GM19240 (cell line): ENCODE results near the gene LRRC8A.
"Not testable (repeated sequence)": the region's sequence is repeated elsewhere in the genome, so short reads cannot be mapped to it uniquely, and the experiment has no call there.

ENCODE experiments used
- DNase-seq: peaks from one replicate; pipeline ENCODE4 v3.0.0; 2011; ENCODE audit warnings: low spot score; ENCODE audit not compliant: insufficient read length

LRRC8A gene

DNA sequence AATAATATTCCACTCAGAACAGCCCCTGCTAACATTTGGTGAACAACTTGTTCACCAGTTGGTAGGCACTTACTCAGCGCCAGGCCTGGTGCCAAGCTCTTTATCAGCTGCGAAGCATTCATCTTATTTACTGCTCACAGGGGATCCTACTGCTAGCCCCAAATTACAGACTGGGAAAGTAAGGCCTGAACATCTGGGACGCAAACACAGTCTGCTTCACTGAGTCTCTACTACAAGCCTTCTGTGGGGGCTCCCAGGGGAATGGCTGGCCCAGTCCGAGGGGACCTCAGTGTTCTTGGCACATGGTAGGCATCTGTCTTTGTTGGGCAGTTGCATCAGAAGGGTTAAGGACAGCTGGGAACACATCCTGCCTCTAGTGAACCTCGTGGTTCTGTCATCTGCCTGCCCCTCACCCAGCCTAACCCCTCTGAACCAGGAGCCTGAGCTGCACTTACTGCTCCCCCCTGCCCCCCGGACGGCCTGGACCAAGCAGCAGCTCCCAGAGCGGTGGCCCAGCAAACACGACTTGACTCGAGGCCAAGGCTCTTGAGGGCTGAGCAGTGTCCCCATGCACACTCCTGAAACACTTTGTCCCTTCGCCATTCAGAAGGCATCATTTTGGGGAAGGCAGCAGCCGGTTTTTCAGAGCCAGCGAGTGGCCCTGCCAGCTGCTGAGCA is 38.6 kb downstream of the LRRC8A start, which contains the start of gene PHYHD1:
TSS of gene PHYHD1 (plus strand) at position 602 of the 678 bp plus-strand sequence. CDS start 1,342 bp downstream, outside the sequence.
- no peak for DNase-seq

DNA sequence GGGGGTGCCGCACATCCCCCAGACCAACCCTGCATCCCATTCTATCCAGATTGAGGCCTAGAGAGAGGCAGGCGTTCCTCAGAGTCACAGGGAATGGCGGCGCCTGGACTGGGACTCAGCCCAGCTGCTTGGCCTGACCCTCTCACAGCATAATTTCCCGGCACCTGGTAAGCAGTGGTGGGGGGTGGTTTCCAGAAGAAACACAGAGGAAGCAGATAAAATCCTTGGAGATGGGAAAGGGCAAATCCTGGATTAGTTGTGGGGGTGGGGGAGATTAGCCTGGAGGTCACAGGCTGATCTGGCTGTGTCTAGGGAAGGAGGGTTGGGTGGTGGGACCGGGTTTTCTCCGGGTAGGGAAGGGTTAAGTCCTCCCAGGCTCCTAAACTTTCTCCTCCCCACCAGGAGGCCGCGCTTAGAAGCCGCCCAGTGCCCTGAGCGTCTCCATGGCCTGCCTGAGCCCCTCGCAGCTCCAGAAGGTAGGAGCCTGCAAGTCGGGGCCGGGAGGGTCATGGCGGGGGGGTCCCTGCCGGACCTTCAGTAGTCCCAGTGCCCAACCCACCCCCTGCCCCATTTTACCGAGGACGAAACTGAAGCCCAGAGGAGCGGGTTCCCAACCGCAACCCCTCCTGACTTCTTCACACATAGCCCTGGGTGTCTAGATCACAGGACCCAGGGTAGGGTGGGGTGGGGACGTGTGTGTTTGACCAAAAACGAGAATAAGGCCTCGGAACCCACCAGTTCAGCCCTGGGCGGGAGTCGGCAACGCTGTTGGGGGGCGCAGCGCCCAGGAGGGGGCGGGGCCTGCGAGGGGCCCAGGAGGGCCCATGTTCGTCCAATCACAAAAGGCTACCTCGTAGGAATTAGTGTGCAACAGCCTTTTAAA is 40.2 kb downstream of the LRRC8A start:
- DNase-seq: no peak

DNA sequence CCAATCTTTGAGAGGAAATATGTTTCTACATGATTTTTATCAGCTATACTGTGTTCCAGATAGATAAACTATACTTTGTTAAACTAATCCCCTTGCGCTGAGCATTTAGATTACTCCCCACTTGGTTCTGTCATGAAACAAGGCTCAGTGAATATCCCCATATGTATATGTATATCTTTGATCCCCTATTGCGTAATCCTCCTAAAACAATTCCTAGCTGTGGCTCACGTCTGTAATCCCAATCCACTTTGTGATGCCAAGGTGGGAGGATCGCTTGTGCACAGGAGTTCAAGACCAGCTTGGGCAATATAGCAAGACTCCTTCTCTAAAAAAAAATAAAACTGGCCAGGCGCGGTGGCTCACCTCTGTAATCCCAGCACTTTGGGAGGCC is 41.6 kb downstream of the LRRC8A start:
- no peak for DNase-seq

DNA sequence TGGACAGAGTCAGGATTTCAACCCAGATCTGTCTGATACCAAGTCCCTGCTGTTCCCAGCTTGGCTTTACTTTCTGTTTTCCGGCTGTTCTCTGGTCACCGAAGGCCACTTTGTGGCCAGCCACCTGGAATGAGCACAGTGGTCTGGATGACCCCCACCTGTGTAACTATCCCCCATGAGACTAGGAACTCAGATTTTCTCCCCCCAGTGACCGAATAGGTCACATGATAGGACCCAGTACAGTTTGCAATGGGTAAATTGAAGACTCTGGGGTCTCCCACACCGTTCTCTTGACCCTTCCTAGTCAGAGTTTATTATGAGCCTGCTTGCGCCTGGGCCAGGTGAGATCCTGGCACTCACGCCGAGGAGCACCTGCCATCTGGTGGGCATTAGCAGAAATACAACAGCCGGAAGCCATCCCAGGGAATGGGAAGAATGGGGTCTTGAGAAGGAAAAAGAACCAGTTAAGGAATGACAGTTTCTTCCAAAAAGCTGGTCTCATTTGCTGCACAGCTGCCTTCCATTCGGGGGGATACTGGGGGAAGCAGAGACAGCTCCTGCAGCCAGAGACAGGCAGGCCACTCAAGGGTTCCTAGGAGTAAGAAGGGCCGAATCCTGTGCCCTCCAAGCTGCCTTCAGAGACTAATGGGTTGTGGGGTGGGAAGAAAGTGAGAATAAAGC is 45.9 kb downstream of the LRRC8A start:
- DNase-seq: peak; percentile 69

DNA sequence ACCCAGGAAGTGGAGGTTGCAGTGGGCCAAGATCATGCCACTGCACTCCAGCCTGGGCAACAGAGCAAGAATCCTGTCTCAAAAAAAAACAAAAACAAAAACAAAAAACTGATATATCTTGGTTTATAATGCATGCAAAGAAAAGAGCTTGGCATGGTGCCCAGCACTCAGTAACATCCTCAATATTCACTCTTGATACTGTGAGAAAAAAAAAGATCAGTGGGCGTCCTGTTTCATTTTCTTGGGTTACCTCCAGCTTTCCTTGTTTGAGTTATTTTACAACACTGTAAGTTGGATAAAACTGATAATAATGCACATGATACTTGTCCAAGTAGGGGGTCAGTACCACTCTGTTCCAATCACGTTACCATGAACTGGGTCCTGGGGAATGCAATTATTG is 46.7 kb downstream of the LRRC8A start:
- DNase-seq: no peak

DNA sequence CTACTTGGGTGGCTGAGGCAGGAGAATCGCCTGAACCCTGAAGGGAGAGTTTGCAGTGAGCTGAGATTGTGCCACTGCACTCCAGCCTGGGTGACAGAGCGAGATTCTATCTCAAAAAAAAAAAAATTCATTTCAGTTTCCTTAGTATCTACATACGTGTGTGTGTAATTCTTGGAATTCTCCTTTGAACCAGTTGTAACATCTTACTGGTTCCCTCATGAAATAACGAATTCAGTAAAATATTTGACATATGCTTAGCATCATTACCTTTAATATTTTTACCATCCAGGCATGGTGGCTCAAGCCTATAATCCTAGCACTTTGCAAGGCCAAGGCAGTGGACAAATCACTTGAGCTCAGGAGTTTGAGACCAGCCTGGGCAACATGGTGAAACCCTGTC is 47.6 kb downstream of the LRRC8A start:
- DNase-seq: no peak

DNA sequence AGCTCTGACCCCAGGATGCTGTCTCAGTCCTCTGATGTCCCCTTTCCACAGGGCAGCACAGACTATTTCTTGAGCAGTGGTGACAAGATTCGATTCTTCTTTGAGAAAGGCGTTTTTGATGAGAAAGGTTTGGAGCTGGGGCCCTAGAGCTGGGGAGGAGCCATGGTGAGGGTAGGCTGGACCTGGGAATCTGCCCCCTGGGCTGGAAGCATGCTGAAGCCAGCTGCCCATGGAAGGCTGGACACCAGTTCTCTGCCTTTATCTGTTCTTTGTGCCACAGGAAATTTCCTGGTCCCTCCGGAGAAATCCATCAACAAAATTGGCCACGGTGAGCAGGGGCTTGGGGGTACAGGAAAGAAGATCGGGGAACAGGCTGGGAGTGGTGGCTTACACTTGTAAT is 51.8 kb downstream of the LRRC8A start:
- DNase-seq: no peak

DNA sequence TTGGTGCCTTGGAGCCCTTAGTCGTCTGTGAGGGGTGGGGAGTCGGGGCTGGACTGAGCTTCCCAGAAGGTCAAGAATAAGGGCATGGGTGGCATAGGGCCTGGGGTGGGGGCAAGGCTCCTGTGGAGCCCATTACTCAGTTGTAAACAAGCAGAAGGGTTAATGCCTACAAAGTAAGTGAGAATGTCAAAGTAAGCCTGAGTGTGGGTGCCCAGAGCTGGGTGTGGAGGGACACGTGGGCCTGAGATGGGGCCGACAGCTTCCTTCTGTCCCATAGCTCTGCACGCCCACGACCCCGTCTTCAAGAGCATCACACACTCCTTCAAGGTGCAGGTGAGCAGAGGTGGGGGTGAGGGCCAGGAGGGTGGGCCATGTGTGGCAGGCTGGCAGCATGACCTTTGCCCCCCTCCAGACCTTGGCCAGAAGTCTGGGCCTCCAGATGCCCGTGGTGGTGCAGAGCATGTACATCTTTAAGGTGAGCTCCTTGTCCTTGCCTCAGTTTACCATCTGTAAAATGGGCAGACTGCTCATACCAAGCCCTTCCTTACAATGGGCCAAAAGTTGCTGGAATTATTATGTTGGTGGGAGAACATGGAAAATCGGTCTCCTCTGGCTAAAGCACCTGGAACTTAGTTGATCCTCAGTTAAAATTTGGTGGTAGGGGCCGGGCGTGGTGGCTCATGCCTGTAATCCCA is 54.4 kb downstream of the LRRC8A start:
- DNase-seq: no peak

DNA sequence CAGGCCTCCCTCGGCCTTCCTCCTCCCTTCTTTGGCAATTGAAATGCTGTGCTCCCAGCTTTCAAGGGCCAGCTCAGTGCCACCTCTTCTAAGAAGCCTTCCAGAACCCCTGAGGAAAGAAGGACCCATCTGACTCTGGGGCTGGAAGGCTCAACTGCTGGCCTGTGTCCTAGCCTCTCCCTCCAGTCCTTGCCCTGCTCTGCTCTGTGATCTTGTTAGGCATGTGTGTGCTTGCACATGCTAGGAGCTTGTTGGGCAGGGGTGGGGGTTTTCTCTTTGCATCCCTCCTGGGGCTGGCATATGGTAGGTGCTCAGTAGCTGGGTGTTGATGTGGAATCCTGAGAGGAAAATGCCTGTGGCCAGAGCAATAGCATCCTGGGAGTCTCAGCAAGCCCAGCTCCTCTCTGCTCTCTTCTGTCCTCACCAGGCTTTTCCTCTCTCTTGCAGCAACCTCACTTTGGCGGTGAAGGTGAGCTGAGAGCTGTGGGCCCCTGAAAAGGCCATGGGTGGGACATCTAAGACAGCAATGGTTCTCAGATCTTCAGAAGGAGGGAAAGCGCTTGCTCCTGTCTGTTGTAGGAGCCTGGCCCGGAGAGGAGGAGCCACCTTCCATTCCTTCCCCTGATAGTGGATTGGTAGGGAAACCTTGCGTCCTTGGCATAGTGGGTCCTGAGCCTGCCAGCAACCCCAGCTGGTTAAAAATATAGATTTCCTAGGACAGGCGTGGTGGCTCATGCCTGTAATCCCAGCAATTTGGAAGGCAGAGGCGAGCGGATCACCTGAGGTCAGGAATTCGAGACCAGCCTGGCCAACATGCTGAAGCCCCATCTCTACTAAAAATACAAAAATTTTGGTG is 55.6 kb downstream of the LRRC8A start:
- DNase-seq: no peak

DNA sequence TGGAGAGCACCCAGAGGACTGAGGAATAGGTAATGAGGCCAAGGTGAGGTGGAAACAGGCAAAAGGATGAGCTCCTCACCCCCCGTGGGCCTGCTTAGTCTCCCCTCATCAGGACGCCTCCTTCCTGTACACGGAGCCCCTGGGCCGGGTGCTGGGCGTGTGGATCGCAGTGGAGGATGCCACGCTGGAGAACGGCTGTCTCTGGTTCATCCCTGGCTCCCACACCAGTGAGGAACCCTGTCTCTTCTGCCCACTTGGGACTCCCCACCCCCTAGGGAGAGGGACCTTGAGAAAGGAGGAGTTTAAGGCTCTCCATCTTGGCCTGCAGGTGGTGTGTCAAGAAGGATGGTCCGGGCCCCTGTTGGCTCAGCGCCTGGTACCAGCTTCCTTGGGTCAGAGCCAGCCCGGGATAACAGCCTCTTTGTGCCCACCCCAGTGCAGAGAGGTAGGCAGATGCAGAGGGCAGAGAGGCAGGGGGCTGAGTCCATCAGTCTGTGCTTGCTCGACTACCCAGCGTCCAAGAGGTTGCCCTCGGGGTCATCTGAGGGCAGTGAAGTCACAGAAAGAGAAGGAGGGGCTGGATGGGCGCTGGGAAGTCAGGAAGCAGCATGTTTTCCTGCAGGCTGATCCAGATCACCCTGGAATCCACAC is 58.5 kb downstream of the LRRC8A start:
- no peak for DNase-seq

DNA sequence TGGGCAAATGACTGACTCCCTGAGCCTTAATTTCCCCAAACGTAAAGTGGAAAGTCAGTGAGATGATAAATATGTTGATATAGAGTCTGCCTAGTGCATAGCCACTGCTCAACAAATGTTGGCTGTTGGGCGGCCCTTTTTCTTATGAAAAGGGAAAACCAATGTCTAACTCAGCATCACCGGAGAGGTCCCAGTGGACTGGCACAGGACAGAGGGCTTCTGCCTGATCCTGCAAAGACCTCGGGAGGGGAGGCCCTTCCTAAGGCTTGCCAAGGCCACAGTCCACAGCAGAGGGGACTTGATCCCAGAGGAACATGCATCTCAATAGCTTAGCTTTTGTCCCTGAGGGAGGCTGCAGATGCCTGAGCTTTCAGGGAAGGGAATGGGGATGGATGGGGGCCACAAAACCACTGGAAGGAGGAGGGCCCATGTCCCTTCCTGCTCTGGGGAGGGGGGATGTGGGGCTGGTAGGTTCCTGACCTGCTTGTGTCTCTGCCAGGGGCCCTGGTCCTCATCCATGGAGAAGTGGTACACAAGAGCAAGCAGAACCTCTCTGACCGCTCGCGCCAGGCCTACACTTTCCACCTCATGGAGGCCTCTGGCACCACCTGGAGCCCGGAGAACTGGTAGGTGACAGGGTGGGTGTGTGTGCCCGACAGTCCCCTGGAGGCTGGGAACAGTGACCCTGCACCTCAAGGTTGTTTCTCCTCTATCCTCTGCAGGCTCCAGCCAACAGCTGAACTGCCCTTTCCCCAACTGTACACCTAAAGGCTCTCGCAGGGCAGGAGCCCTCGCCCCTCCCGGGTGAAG is 59.2 kb downstream of the LRRC8A start:
- no peak for DNase-seq

DNA sequence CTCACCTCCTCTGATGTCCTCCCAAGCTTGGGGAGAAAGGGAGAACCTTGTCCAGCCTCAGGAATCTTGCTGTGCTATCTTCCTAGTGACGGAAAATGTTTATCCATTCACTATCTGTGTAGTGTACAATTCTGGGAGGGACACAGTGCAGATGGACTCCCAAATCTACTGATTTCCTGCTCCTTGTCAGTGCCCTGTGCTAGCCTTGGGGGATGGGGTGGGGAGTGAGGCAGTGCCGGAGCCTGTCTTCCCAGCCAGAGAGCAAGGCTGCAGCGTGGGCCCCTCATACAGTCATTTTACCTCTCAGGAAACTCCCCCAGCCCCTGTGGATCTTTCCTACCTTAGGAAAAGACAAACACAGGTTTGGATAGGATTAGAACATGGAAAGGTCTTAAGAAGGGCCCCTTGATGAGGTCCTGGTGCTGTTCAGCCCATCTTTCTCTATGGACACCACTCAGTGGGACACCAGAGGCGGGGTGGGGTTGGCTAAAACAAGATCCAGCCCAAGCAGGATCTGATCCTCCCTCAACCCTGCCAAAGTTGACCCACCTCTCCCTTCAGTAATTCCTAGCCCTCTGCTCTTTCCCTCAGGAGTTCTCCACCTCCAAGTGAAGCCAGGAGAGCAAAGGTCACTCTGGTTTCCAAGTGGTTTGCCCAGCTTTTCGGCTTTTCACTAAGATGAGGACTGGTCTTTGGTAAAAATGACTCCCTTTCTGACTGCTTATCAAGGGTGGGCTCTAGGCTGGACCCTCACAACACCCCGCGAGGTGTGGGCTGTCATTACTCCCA is 62.1 kb downstream of the LRRC8A start:
- DNase-seq: no peak

DNA sequence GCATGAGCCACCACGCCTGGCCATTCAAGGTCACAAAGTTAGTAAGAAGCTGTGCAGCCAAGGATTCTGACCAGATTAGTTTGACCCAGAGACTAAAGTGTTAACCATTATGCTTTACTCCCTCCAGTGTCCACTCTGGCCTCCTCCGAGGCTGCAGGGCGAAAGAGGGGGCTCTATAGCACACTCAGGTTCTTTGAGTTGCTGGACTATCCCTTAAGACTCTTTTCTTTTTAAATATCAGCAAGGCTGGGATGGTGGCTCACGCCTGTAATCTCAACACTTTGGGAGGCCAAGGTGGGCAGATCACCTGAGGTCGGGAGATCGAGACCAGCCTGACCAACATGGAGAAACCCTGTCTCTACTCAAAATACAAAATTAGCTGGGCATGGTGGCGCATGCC is 63.0 kb downstream of the LRRC8A start:
- not testable (repeated sequence) for DNase-seq

DNA sequence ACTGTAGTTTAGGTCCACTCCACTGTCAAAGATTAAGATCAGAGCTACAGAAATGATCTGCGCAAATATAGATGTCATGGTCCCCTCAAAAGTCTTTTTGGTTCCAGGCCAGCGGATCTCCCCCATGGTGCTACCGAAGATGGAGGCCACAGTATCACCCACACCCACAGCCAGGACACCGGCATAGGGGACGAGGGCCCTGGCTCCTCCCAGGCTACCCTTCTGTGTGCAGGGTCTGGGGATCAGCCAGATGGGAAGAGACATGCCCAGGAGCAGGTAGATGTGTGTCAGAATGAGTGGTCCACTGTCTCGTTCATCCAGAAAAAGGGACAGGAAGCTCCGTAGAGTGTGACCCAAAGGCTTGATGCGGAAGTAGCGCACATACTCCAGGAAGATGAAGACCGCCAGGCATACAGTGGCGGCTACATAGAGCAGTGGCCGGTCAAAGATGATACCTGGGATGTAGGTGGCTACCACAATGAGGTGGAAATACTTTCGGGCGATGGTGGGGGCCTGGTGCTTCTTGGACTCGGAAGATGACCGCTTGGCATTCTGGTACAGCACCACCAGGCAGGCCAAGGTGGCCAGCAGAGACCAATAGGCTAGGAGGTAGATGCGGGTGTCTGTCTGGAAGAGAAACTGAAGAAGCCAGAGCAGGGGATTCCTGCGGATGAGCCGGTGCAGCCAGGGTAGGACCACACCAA is 64.0 kb downstream of the LRRC8A start:
- DNase-seq: no peak

DNA sequence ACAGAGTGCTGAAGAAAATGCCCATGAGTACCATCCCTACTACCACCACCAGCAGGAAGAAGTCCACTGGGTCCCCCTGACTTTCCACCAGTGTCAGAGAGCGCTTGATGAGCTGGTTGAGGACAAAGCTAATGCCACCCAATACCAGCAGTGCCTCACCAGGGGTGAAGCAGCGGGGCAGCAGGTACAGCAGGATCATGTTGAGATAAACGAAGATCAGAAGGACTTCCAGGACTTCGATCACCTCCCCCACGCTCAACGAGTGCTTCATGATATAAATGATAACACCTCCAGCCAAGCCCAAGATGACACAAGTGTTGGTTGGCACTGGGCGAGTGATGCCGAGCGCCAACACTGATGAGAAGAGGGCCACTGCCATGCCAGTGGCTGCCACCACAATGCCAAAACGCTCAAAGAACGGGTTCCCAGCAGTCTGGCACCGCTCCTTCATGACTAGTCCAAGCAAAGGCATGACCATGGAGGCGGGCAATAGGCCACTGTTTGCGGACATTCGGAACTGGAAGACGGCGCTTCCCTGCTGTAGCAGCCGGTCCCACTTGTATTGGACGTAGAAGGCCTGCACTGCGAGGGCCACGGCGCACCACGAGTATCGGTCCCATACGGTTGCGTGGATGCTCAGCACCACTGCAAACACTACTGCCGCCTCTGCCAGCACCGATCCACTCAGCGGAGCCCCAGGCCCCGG is 64.8 kb downstream of the LRRC8A start:
- DNase-seq: no peak

DNA sequence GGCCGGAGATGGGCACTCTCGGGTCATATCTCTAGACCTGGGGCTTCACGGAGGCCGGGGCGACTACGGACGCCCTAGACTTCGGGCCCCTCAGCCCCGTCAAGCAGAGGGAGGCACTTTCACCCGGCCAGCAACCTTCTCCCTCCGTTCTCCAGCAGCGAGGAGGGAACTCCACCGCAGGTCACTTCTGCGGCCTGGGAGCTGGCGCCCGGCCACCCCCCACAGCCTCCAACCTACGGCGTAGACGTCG is 65.3 kb downstream of the LRRC8A start:
- no peak for DNase-seq

DNA sequence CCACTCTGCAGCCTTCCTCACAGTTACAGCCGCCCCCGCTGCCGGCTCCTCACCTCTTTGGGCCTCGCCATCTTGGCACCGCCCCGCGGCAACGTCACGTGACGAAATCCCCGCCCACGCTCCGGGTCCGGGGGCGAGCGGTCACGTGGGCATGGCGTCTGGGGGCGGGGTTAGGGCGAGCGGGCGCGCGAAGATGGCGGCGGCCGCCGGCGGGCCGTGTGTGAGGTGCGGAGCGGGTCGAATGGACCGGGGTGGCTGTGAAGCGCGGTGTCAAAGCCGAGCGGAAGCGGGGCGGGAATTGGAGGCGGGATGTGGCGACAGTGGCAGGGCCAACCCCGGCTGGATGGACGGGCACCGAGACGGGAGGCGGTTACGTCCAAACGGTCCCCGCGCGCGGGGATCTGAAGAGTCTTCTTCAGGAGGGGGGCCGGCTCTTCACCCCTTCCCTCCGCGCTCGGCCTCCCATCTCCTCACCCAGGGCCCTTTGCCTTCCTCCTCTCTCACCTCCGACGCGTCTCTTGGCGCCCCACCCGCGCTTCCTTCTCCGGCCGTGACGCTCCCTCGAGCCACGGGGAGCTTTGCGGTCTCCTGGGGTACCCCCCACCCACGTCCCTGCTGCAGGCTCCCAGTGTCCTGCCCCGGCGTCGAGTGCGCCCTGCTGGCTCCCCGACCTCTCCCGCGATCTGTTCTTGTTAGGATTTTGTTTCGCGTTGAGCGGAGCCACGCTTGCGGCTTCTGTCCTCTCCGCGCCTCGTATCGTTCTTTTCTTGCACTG is 65.8 kb downstream of the LRRC8A start, which contains the start of the genes DOLK and NUP188:
TSS of gene DOLK (minus strand) at position 77 of the 775 bp plus-strand sequence. CDS start 300 bp downstream, outside the sequence.
TSS of gene NUP188 (plus strand) at position 173 of the 775 bp plus-strand sequence. CDS start at position 194, 21 bp downstream.
- DNase-seq: peak; percentile 93
